ENCODE measurements around the gene TTC28. TPM values are rescaled to one million over a fixed set of nuclear protein-coding genes. Genes with fewer than 3 reads are reported as not detected.
"Not testable (repeated sequence)": the region's sequence is repeated elsewhere in the genome, so short reads cannot be mapped to it uniquely, and the experiment has no call there.

TTC28 gene
- total and polyA plus RNA-seq, 10 of the 15 experiments (the other 5 are each of a cell fraction or from before 2014, with no cell fraction given) = 0.15 to 8.4 (median 1.4) TPM

DNA sequence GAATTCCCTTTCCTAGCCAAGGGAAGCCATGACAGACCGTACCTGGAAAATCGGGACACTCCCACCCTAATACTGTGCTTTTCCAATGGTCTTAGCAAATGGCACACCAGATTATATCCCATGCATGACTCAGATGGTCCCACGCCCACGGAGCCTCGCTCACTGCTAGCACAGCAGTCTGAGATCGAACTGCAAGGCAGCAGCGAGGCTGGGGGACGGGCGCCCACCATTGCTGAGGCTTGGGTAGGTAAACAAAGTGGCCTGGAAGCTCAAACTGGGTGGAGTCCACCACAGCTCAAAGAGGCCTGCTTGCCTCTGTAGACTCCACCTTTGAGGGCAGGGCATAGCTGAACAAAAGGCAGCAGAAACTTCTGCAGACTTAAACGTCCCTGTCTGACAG is 150.5 kb downstream of the TTC28 start:
- DNase-seq (ENCODE audit: low read depth, low spot score); H3K4me2 ChIP-seq (ENCODE audit: control insufficient read depth, insufficient read depth); H3K4me1 ChIP-seq (ENCODE audit: control insufficient read depth, insufficient read depth, low read length); RAD21 ChIA-PET (ENCODE audit: unreplicated experiment); H3K9me3 ChIP-seq (replicated peaks; ENCODE audit: control insufficient read depth, insufficient read depth, low read length); BruUV-seq (replicated peaks); H3K4me3 ChIP-seq; SMC1A ChIA-PET (ENCODE audit: uncharacterized antibody, unreplicated experiment); POLR2A ChIA-PET; H3K79me2 ChIP-seq (ENCODE audit: control insufficient read depth, insufficient read depth, low read length); in situ Hi-C loops (cut with MboI); H3K9ac ChIP-seq (ENCODE audit: control insufficient read depth, insufficient read depth, low read length); H3K36me3 ChIP-seq (ENCODE audit: control insufficient read depth in 2 of 2, insufficient read depth in 2 of 2, low read length in 1 of 2); H3K27me3 ChIP-seq (replicated peaks in 1 of 2; ENCODE audit: control insufficient read depth in 2 of 2, insufficient read depth in 2 of 2, low read length in 1 of 2); intact Hi-C loops (cut with micrococcal nuclease; ENCODE audit: unreplicated experiment); H3K27ac ChIP-seq (ENCODE audit: control insufficient read depth, insufficient read depth); FAIRE-seq; H2AFZ ChIP-seq (ENCODE audit: control insufficient read depth, low read depth, low read length); H4K20me1 ChIP-seq (ENCODE audit: control insufficient read depth, insufficient read depth); ATAC-seq: not testable (repeated sequence)
- WGBS (ENCODE audit: insufficient coverage, insufficient replicate concordance, low lambda C conversion rate, missing lambda C conversion rate) = 31% methylated on average over 10 of the region's 10 CpGs
- CTCF ChIA-PET = interaction anchor here (1.2 kb wide), 1 partner anchor 11 kb away, joined by 3 read pairs; no protein-coding TSS in a partner anchor

GRCh38 chr22:28521451-28521850 is 158.2 kb downstream of the TTC28 start:
- Histone ChIP-seq H3K9me3 (replicated peaks; ENCODE audit: control insufficient read depth, insufficient read depth, low read length) (no peaks in the 10 kb centered on the region), H3K27me3 (replicated peaks in 1 of 2; ENCODE audit: control insufficient read depth in 2 of 2, insufficient read depth in 2 of 2, low read length in 1 of 2) (no peaks in the 10 kb centered on the region; a peak in 1 of 4 replicates), H4K20me1 (ENCODE audit: control insufficient read depth, insufficient read depth) (no peaks in the 10 kb centered on the region), H3K36me3 (ENCODE audit: control insufficient read depth in 2 of 2, insufficient read depth in 2 of 2, low read length in 1 of 2) (no peaks in the 10 kb centered on the region), H3K4me1 (ENCODE audit: control insufficient read depth, insufficient read depth, low read length) (no peaks in the 10 kb centered on the region), H3K4me2 (ENCODE audit: control insufficient read depth, insufficient read depth) (no peak overlapping the region), H2AFZ (ENCODE audit: control insufficient read depth, low read depth, low read length) (no peak overlapping the region), H3K27ac (ENCODE audit: control insufficient read depth, insufficient read depth) (no peak overlapping the region), H3K79me2 (ENCODE audit: control insufficient read depth, insufficient read depth, low read length) (no peaks in the 10 kb centered on the region), H3K9ac (ENCODE audit: control insufficient read depth, insufficient read depth, low read length) (no peak overlapping the region), H3K4me3 (no peak overlapping the region)
- ChIA-PET SMC1A (ENCODE audit: uncharacterized antibody, unreplicated experiment) (interaction anchor here (0.7 kb wide), 1 partner anchor 389 kb away, joined by 3 read pairs; no protein-coding TSS in a partner anchor), CTCF (no interaction called here), POLR2A (no interaction called here), RAD21 (ENCODE audit: unreplicated experiment) (no interaction called here)
- intact Hi-C loops (cut with micrococcal nuclease; ENCODE audit: unreplicated experiment) = no loop called here
- 6% methylated on average over 3 of the region's 3 CpGs for WGBS (ENCODE audit: insufficient coverage, insufficient replicate concordance, low lambda C conversion rate, missing lambda C conversion rate)
- no peak for DNase-seq (ENCODE audit: low read depth, low spot score)
- ATAC-seq = no peak
- in situ Hi-C loops (cut with MboI) = no loop called here
- BruUV-seq (replicated peaks) = no TSS peak
- no peak for FAIRE-seq
- TF ChIP-seq, protein P1, sequence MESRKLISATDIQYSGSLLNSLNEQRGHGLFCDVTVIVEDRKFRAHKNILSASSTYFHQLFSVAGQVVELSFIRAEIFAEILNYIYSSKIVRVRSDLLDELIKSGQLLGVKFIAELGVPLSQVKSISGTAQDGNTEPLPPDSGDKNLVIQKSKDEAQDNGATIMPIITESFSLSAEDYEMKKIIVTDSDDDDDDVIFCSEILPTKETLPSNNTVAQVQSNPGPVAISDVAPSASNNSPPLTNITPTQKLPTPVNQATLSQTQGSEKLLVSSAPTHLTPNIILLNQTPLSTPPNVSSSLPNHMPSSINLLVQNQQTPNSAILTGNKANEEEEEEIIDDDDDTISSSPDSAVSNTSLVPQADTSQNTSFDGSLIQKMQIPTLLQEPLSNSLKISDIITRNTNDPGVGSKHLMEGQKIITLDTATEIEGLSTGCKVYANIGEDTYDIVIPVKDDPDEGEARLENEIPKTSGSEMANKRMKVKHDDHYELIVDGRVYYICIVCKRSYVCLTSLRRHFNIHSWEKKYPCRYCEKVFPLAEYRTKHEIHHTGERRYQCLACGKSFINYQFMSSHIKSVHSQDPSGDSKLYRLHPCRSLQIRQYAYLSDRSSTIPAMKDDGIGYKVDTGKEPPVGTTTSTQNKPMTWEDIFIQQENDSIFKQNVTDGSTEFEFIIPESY (IDR thresholded peaks at IDR 0.05) = no peak
- TF ChIP-seq RAD21 (IDR thresholded peaks at IDR 0.05; ENCODE audit: insufficient read depth, low read depth, low read length) (no peak), SIX5 (IDR thresholded peaks at IDR 0.05; ENCODE audit: low read depth, low read length, severe bottlenecking) (no peak), HDAC2 (IDR thresholded peaks at IDR 0.05) (no peak), ZZZ3 (IDR thresholded peaks at IDR 0.05; ENCODE audit: control insufficient read depth, insufficient read length, low read depth) (no peak), SREBF2 (IDR thresholded peaks at IDR 0.05; ENCODE audit: low read length) (no peak), EZH2 (IDR thresholded peaks at IDR 0.05; ENCODE audit: borderline replicate concordance, control insufficient read depth, low read depth, low read length) (no peak), NFIC (IDR thresholded peaks at IDR 0.05; ENCODE audit: low read depth, low read length) (no peak), RBBP5 (conservative IDR thresholded peaks at IDR 0.05) (no peak), ZNF24 (IDR thresholded peaks at IDR 0.05) (no peak), HDAC6 (IDR thresholded peaks at IDR 0.05; ENCODE audit: unreplicated experiment) (no peak)
- TF ChIP-seq, protein P2, sequence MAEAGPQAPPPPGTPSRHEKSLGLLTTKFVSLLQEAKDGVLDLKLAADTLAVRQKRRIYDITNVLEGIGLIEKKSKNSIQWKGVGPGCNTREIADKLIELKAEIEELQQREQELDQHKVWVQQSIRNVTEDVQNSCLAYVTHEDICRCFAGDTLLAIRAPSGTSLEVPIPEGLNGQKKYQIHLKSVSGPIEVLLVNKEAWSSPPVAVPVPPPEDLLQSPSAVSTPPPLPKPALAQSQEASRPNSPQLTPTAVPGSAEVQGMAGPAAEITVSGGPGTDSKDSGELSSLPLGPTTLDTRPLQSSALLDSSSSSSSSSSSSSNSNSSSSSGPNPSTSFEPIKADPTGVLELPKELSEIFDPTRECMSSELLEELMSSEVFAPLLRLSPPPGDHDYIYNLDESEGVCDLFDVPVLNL (IDR thresholded peaks at IDR 0.05; ENCODE audit: low read depth, low read length) = no peak
- TF ChIP-seq, protein P3, sequence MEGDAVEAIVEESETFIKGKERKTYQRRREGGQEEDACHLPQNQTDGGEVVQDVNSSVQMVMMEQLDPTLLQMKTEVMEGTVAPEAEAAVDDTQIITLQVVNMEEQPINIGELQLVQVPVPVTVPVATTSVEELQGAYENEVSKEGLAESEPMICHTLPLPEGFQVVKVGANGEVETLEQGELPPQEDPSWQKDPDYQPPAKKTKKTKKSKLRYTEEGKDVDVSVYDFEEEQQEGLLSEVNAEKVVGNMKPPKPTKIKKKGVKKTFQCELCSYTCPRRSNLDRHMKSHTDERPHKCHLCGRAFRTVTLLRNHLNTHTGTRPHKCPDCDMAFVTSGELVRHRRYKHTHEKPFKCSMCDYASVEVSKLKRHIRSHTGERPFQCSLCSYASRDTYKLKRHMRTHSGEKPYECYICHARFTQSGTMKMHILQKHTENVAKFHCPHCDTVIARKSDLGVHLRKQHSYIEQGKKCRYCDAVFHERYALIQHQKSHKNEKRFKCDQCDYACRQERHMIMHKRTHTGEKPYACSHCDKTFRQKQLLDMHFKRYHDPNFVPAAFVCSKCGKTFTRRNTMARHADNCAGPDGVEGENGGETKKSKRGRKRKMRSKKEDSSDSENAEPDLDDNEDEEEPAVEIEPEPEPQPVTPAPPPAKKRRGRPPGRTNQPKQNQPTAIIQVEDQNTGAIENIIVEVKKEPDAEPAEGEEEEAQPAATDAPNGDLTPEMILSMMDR (IDR thresholded peaks at IDR 0.05 in 2 of 3, conservative IDR thresholded peaks at IDR 0.05 in 1 of 3; ENCODE audit: control insufficient read depth in 2 of 3, extremely low read depth in 1 of 3, insufficient read depth in 1 of 3, low read depth in 3 of 3, low read length in 3 of 3) = no peak

Measured in GM12878 (cell line).